ENCODE measurements around the gene HEATR5B.
A peak's percentile ranks its signal among the peaks of the same experiment; 100 is the strongest.

DNA sequence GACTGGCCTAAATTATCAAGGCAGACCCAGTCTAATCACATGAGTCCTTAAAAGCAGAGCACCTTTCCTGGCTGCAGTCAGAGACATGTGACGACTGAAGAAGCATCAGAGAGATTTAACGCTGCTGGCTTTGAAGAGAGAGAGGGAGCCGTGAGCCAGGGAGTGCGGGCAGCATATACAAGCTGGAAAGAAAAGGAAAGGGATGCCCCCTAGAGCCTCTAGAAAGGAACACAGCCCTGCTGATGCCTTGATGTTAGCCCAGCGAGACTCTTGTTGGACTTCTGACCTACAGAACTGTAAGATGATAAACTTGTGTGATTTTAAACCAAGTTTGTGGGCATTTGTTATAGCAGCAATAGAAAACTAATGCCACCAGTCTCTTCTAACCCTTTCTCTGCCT is 58.1 kb downstream of the HEATR5B start:
- TF ChIP-seq, protein P1, sequence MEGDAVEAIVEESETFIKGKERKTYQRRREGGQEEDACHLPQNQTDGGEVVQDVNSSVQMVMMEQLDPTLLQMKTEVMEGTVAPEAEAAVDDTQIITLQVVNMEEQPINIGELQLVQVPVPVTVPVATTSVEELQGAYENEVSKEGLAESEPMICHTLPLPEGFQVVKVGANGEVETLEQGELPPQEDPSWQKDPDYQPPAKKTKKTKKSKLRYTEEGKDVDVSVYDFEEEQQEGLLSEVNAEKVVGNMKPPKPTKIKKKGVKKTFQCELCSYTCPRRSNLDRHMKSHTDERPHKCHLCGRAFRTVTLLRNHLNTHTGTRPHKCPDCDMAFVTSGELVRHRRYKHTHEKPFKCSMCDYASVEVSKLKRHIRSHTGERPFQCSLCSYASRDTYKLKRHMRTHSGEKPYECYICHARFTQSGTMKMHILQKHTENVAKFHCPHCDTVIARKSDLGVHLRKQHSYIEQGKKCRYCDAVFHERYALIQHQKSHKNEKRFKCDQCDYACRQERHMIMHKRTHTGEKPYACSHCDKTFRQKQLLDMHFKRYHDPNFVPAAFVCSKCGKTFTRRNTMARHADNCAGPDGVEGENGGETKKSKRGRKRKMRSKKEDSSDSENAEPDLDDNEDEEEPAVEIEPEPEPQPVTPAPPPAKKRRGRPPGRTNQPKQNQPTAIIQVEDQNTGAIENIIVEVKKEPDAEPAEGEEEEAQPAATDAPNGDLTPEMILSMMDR (IDR thresholded peaks at IDR 0.05) = peak in 1 of 6 experiments; percentile 26
- TF ChIP-seq POLR2A (IDR thresholded peaks at IDR 0.05) = no peak
